Dendritic cell treated with granulocyte-macrophage colony-stimulating factor and Interleukin-4, amounts not matched to agents 40 ng/mL and 50 ng/mL, for 4 days (primary cell): ENCODE measurements around the gene PIP5K1C.

ENCODE experiments used
- H3K27ac Mint-ChIP-seq: one replicate; pipeline ENCODE4 v1.8.0; 2022; ENCODE audit warnings: mild to moderate bottlenecking, mixed read lengths
- H3K27me3 Mint-ChIP-seq: one replicate; pipeline ENCODE4 v1.8.0; 2022; ENCODE audit warnings: mild to moderate bottlenecking, mixed read lengths
- H3K36me3 Mint-ChIP-seq: one replicate; pipeline ENCODE4 v1.8.0; 2022; ENCODE audit warnings: low read depth, mixed read lengths
- H3K4me1 Mint-ChIP-seq: one replicate; pipeline ENCODE4 v1.8.0; 2022; ENCODE audit warnings: low read depth, mixed read lengths
- H3K4me3 Mint-ChIP-seq: one replicate; pipeline ENCODE4 v1.8.0; 2022; ENCODE audit warnings: mild to moderate bottlenecking, moderate library complexity, mixed read lengths
- H3K9me3 Mint-ChIP-seq: one replicate; pipeline ENCODE4 v1.8.0; 2022; ENCODE audit warnings: mixed read lengths
- intact Hi-C: fragments of 100-400 bp; cut with micrococcal nuclease; formaldehyde crosslinking; loops from one replicate; pipeline ENCODE4 v1.15.0; 2022

The PIP5K1C gene

DNA sequence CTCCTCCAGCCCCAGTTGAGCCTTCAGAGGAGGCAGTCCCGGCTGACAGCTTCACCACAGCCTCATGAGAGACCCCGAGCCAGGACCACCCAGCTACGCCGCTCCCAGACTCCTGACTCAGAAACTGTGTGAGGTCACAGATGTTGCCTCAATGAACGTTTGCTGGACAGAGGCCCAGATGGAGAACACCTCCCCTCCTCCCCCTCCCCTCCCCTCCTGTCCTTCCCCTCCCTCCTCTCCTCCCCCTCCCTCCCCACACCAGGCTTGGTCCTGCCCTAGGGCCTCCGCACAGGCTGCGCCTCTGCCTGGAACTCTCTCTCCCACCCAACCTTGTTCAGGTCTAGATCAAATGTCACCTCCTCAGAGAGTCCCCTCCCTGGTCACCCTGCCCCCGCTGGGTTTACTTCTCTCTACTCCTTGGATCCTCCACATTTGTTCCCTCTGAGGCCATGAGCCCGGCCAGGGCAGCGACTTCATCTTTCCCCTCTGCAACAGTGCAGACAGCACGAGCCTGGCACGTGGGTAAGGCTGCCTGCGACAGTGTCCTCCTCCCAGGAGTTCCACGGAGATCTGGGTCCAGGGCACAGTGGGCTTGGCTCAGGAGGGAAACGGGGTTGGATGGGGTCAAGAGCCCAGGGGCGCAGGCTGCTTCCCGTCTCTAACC is 17.4 kb downstream of the PIP5K1C start:
- Mint-ChIP-seq H3K27me3 (no peaks in the 10 kb centered on the region), H3K9me3 (no peaks in the 10 kb centered on the region), H3K36me3 (peaks cover 79% of the 10 kb centered on the region), H3K27ac (peak overlapping the region; percentile 28), H3K4me3 (no peak overlapping the region), H3K4me1 (peaks cover 37% of the 10 kb centered on the region)
- intact Hi-C loops = no loop called here

DNA sequence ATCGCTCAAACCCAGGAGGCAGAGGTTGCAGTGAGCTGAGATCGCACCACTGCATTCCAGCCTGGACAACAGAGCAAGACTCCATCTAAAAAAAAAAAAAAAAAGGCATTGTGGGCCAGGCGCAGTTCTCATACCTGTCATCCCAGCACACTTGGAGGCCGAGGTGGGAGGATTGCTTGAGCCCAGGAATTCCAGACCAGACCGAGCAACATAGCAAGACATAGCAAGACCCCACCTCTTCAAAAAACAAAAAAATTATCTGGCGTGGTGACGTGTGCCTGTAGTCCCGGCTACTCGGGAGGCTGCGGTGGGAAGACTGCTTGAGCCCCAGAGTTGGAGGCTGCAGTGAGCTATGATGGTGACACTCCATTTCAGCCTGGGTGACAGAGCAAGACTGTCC is 18.0 kb downstream of the PIP5K1C start:
- H3K4me1 Mint-ChIP-seq = peaks cover 38% of the 10 kb centered on the region
- intact Hi-C loops = no loop called here
- H3K27me3 Mint-ChIP-seq = no peaks in the 10 kb centered on the region
- H3K27ac Mint-ChIP-seq = no peak overlapping the region
- H3K4me3 Mint-ChIP-seq = no peak overlapping the region
- peaks cover 82% of the 10 kb centered on the region for H3K36me3 Mint-ChIP-seq
- H3K9me3 Mint-ChIP-seq = no peaks in the 10 kb centered on the region

DNA sequence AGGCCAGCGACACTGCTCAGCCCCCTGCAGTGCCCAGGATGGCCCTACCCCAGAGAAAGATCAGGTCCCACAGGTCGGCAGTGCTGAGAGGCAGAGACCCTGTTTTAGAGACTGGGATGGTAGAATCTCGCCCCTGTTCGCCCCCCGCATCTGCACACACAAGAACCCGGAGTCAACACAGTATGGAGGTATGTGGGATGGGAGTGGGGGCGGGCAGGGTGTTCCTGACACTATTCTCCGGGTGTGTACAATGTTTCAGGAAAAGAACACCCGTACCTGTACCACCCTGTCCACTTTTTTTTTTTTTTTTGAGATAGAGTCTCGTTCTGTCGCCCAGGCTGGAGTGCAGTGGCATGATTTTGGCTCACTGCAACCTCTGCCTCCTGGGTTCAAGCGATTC is 19.3 kb downstream of the PIP5K1C start:
- Mint-ChIP-seq H3K4me3 (no peak overlapping the region), H3K27me3 (no peaks in the 10 kb centered on the region), H3K27ac (no peak overlapping the region), H3K4me1 (peaks cover 47% of the 10 kb centered on the region), H3K36me3 (peaks cover 91% of the 10 kb centered on the region), H3K9me3 (no peaks in the 10 kb centered on the region)
- intact Hi-C loops = no loop called here

DNA sequence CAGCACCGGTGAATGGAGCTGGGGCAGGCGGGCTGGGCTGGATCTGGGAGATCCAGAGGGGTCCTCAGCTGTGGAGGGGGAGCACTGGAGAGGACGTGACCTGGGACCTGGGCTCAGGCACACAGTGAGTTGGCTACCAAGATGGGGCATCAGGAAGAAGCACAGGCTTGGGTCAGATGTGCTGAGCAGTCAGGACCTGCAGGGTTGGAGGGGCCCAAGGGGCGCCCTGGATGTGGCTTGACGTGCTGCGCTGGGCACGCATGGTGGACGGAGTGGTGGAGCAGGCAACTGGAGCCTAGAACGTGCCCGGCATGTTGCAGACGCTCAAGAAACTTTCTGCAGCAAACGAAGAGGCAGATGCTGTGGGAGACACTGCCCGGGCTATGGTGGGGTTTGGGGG is 20.7 kb downstream of the PIP5K1C start:
- H3K9me3 Mint-ChIP-seq = no peaks in the 10 kb centered on the region
- H3K36me3 Mint-ChIP-seq = peaks cover 92% of the 10 kb centered on the region
- H3K4me1 Mint-ChIP-seq = peaks cover 61% of the 10 kb centered on the region
- no peak overlapping the region for H3K27ac Mint-ChIP-seq
- H3K27me3 Mint-ChIP-seq = no peaks in the 10 kb centered on the region
- intact Hi-C loops = no loop called here
- no peak overlapping the region for H3K4me3 Mint-ChIP-seq

DNA sequence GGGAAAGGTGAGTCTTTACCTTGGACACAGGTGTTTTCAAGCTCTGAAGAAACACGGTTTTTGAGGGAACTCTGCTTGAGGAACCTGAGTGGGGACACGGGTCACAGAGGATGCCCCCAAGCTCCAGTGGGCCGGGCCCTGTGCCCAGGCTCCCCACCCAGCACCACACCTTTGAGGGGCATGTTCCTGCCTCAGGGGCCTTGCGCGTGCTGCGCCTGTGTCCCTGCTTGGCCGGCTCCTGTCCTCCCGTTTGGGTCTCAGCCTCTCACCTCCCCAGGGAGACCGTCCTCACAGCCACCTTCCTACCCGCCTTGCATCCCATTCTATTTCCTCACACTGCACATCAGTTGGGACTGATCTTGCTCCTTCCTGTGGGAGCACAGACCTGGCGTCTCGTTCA is 21.1 kb downstream of the PIP5K1C start:
- Mint-ChIP-seq H3K36me3 (peaks cover 90% of the 10 kb centered on the region), H3K9me3 (no peaks in the 10 kb centered on the region), H3K4me1 (peaks cover 61% of the 10 kb centered on the region), H3K4me3 (no peak overlapping the region), H3K27ac (no peak overlapping the region), H3K27me3 (no peaks in the 10 kb centered on the region)
- intact Hi-C loops = no loop called here

DNA sequence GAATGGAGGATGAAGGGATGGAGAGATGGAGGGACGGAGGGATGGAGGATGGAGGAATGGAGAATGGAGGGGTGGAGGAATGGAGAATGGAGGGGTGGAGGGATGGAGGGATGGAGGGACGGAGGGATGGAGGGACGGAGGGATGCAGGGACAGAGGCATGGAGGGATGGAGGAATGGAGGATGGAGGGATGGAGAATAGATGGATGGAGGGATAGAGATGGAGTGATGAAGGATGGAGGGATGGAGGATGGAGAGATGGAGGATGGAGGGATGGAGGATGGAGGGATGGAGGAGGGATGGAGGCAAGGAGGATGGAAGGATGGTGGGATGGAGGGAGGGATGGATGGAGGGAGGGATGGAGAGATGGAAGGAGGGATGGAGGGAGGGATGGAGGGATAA is 22.1 kb downstream of the PIP5K1C start:
- H3K27ac Mint-ChIP-seq = no peak overlapping the region
- no peaks in the 10 kb centered on the region for H3K27me3 Mint-ChIP-seq
- H3K4me3 Mint-ChIP-seq = no peak overlapping the region
- H3K9me3 Mint-ChIP-seq = no peaks in the 10 kb centered on the region
- intact Hi-C loops = no loop called here
- peaks cover 61% of the 10 kb centered on the region for H3K4me1 Mint-ChIP-seq
- peaks cover 80% of the 10 kb centered on the region for H3K36me3 Mint-ChIP-seq

DNA sequence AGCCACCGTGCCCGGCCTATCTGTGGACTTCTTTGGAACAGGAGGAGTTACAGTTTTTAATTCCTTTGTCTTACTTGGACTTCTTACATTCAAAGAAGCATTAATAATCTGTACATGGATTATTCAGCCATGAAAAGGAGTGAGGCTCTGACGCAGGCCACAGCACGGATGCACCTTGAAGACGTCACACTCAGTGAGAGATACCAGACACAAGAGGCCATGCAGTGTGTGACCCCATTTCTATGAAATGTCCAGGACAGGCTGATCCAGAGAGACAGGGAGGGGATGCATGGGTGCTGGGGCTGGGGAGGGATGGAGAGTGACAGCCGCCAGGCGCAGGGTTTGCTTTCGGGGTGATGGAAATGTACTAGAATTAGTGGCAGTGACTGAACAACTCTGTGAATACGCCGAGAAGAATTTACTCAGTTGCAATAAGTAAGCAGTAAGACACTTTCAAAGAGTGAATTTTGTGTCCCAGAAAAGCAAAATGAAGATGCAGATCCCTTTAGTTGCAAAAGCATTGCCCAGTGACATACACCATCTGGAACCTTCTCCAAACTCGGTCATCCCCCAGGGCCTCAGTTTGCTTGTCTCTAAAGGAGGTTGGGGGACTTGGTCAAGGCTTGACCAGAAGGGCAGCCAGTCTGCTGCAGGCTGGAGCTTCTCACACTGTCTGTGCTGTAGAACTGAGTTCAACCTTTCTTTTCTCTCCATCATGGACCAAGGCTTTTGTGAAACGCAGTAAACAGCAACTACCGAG is 25.3 kb downstream of the PIP5K1C start:
- H3K9me3 Mint-ChIP-seq = no peaks in the 10 kb centered on the region
- intact Hi-C loops = no loop called here
- H3K27ac Mint-ChIP-seq = no peak overlapping the region

DNA sequence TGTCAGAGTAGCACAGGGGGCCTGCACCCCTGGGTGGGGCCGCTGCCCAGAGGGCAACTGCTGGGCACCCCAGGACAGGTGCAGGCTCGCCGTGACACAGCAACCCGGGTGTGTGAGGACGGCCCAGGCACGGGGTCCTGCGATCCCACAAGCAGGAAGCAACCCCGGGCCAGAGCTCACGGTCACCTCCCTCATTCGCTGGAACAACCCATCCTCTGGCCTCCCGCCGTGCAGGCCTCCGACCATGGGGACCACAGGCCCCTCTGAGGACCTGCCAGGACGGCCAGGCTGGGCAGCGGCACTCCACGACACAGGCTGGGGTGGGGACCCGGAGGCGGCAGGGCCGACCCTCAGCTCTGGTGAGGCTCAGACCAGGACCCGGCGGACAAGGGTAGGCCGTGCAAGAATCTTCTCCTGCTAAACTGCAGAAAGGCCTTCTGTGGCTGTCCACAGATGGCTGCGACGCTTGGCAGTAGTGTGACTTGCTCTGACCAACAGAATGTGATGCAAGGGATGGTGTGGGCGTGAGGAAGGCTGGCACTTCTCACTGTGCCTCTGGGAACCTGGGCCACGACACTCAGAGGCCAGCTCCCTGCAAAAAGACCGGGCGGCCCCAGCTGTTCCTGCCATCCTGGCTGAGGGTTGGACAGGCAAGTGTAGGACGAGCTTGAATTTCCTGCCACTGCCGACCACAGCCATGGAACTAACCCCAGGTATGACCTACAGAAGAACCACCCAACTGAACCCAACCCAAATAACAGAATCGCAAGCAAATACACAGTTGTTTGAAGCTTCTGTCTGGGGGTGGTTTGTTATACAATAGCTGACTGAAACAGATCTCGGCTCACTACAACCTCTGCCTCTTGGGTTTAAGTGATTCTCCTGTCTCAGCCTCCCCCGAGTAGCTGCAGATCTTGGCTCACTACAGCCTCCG is 26.5 kb downstream of the PIP5K1C start:
- intact Hi-C loops = no loop called here
- Mint-ChIP-seq H3K27me3 (no peaks in the 10 kb centered on the region), H3K4me3 (no peak overlapping the region), H3K27ac (peak overlapping the region; percentile 85), H3K9me3 (no peaks in the 10 kb centered on the region), H3K36me3 (peaks cover 54% of the 10 kb centered on the region), H3K4me1 (peaks cover 94% of the 10 kb centered on the region)

More for the DNA sequence above, 25.3 kb downstream of the PIP5K1C start:
- Mint-ChIP-seq H3K36me3 (peaks cover 53% of the 10 kb centered on the region), H3K4me3 (no peak overlapping the region), H3K4me1 (peaks cover 82% of the 10 kb centered on the region), H3K27me3 (no peaks in the 10 kb centered on the region)

DNA sequence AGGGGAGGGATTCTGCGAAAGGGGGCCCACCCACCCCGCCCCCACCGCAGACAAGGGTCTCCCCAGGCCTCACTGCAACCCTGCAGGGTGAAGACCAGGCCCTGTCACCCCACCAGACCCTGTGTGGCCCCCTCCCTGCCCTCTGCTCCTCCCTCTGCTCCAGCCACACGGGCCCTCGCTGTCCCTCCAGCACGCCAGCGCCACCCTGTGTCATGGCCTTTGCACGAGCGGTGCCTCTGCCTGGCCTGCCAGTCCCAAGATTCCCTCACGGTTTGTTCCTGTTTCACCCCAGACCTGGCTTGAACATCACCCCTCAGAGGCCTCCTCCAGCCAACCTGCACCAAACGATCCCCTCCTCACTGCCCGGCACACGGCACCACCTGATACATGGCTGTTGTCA is 27.3 kb downstream of the PIP5K1C start:
- peak overlapping the region; percentile 85 for H3K27ac Mint-ChIP-seq
- no peak overlapping the region for H3K4me3 Mint-ChIP-seq
- H3K36me3 Mint-ChIP-seq = peaks cover 60% of the 10 kb centered on the region
- no peaks in the 10 kb centered on the region for H3K9me3 Mint-ChIP-seq
- no peaks in the 10 kb centered on the region for H3K27me3 Mint-ChIP-seq
- H3K4me1 Mint-ChIP-seq = peaks cover 97% of the 10 kb centered on the region
- intact Hi-C loops = no loop called here

DNA sequence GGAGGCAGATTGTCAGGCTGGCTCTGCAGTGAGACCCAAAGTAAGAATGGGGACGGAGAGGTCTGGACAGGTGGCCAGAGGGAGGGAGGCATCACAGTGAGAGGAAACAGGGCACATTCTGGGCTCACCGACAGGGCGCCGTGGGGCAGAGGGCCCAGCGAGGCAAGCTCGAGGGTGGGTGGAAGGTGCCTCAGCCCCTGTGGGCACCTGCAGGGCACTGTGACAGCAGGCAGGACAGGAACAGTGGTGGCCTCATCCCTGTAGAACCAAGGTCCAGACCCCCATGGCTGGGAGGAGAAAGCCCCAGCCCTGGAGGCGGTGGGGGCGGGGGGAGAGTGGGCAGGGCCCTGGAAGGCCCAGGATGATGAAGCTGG is 27.7 kb downstream of the PIP5K1C start:
- no peaks in the 10 kb centered on the region for H3K9me3 Mint-ChIP-seq
- peak overlapping the region; percentile 85 for H3K27ac Mint-ChIP-seq

DNA sequence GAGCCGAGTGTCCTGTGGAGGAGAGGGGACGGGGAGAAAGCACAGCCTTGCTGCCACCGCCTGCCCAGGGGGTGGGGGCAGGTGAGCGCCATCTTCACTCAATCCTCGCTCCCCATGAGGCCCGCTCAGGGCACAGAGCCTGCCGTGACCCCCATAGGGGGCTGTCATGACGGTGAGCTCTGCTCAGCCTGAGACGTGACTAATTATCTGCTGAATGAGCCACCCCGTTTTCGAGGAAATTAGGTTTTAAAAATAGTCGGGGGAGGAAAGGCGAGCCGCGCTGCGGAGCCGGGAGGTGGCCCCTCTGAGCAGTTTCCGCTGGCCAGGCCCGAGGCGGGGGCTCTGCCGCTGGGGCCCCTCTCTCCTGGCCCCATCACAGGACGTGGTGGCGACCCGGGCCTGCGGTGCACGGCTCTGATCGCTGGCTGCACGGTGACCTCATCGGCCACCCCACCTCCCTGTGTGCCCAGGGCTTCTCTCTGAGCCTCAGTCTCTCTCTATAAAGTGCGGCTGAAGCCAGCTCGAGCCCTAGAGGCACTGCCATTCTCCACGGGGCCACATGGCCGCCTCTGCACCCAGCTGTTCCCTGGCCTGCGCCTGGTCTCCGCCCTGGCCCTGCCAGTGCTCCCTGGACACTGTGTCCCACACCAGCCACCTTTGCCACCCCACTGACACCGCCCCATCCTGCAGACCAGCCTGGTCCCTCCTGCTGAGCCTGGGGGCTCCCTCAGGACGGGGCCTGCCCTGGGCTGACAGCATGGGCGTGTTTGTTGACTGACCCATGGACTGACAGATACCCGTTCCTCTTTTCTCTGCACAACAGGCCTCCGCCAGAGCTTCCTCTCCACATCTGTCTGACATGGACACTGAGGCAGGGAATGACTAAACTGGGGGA is 28.3 kb downstream of the PIP5K1C start:
- peaks cover 95% of the 10 kb centered on the region for H3K4me1 Mint-ChIP-seq
- H3K27ac Mint-ChIP-seq = peak overlapping the region; percentile 85
- H3K36me3 Mint-ChIP-seq = peaks cover 60% of the 10 kb centered on the region

More for the DNA sequence above, 27.7 kb downstream of the PIP5K1C start:
- peaks cover 60% of the 10 kb centered on the region for H3K36me3 Mint-ChIP-seq
- peaks cover 95% of the 10 kb centered on the region for H3K4me1 Mint-ChIP-seq
- no peaks in the 10 kb centered on the region for H3K27me3 Mint-ChIP-seq
- peak overlapping the region; percentile 77 for H3K4me3 Mint-ChIP-seq
- intact Hi-C loops = no loop called here

DNA sequence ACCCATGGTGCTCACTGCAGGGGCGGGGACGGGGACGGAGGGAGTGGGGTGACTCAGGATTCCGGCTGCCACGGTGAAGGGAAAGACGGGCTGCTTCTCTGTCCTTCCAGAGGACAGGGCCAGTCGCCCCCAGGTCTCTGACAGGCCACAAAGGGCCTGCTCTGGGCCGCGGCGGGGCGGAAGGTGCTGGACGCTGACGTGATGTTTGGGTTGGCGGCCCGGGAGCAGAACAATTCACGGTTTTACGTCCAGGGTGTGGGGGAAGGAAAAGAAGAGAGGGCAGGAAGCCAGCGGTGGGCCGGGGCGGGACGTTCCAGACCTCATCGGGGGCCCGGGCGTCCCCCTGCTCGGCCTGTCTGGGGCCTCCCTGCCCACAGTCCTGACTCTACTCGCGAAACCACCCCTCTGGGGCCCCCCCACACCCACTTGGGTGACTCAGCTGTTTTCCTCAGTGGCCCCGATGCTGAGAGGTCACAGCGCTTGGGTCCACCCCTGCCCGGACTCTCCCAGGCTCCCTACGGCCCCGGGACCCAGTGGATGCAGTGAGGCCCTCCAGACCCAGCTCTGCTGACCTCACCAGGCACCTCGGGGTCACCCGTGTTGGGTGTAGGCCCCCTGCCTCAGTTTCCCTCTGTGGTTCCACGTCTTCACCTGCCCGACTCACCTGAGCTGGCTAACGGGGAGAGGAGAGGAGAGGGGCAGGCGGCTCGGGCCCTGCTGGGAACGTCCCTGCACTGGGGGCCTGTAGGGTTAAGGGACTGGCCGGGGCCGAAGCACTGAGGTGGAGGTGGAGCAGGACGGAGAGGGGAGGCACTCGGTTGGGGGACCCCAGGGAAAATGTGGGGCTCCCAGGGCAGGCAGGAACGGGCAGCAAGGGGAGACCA is 29.2 kb downstream of the PIP5K1C start:
- Mint-ChIP-seq H3K4me3 (peak overlapping the region; percentile 77), H3K36me3 (peaks cover 60% of the 10 kb centered on the region), H3K27ac (peak overlapping the region; percentile 85), H3K9me3 (no peaks in the 10 kb centered on the region), H3K27me3 (no peaks in the 10 kb centered on the region), H3K4me1 (peaks cover 94% of the 10 kb centered on the region)
- intact Hi-C loops = no loop called here

More for the DNA sequence above, 28.3 kb downstream of the PIP5K1C start:
- Mint-ChIP-seq H3K4me3 (peak overlapping the region; percentile 77), H3K27me3 (no peaks in the 10 kb centered on the region), H3K9me3 (no peaks in the 10 kb centered on the region)
- intact Hi-C loops = no loop called here
